OCI-LY1 (cell line): ENCODE measurements around the gene ROBO1.

ENCODE experiments used
- EZH2 ChIP-seq: fragments of 200-600 bp; sonication (generic), shearing (Covaris generic); IDR thresholded peaks from 2 replicates; pipeline ENCODE4 v1.8.0; 2017; ENCODE audit warnings: borderline replicate concordance, mixed run types, mild to moderate bottlenecking, antibody characterized with exemption, low read length, moderate library complexity, mixed read lengths
- TF ChIP-seq, protein P1 (sequence below): fragments of 200-600 bp; sonication (generic), shearing (Covaris generic); IDR thresholded peaks from 2 replicates; pipeline ENCODE4 v1.5.1; 2017; ENCODE audit warnings: mild to moderate bottlenecking, antibody characterized with exemption, low read length, moderate library complexity, mixed read lengths

DNA sequence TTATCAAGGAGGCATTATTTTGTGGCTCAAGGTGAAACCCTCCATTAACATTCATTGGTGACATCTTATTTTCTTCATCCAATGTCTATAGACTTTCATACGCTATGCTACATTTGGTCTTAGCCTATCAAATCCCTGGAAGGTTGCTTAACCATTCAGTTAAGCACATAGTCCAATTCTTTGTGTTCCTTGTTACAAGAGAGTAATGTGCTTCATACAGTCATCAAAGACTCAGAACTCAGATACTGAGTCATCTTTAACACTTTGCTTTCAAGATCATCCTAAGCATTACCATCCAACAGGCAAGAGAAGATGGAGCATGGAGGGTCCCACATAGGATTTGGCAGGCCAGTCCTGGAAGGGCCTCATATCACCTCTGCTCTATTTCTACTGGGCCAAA, 1202.1 kb downstream of the ROBO1 start:
- TF ChIP-seq, protein P1, sequence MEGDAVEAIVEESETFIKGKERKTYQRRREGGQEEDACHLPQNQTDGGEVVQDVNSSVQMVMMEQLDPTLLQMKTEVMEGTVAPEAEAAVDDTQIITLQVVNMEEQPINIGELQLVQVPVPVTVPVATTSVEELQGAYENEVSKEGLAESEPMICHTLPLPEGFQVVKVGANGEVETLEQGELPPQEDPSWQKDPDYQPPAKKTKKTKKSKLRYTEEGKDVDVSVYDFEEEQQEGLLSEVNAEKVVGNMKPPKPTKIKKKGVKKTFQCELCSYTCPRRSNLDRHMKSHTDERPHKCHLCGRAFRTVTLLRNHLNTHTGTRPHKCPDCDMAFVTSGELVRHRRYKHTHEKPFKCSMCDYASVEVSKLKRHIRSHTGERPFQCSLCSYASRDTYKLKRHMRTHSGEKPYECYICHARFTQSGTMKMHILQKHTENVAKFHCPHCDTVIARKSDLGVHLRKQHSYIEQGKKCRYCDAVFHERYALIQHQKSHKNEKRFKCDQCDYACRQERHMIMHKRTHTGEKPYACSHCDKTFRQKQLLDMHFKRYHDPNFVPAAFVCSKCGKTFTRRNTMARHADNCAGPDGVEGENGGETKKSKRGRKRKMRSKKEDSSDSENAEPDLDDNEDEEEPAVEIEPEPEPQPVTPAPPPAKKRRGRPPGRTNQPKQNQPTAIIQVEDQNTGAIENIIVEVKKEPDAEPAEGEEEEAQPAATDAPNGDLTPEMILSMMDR, result no peak
- no peak for TF ChIP-seq EZH2
